Kidney (tissue), 14 donors: ENCODE results near the gene MCTS1. TPM values are rescaled to one million over a fixed set of nuclear protein-coding genes. Genes with fewer than 3 reads are reported as not detected.
"Not testable (repeated sequence)": the region's sequence is repeated elsewhere in the genome, so short reads cannot be mapped to it uniquely, and the experiment has no call there.

Source experiments
- DNase-seq, 5 donors: peaks; one replicate each; pipeline ENCODE4 v3.0.0-alpha.2; 2013 to 2020
- FAIRE-seq: peaks from 2 replicates; lab custom pipeline; 2012; peaks lifted over from hg19 to GRCh38; lab: Jason Lieb, UNC
- H3K27ac ChIP-seq, 2 donors: one replicate each; pipeline ENCODE4 v1.7.0; 2013; ENCODE audit warnings: low read depth in 2 of 2, low read length in 2 of 2, inconsistent platforms in 1 of 2
- H3K27me3 ChIP-seq: one replicate; pipeline ENCODE4 v1.7.1; 2013; ENCODE audit warnings: low read length, inconsistent platforms; ENCODE audit not compliant: control insufficient read depth, insufficient read depth
- H3K36me3 ChIP-seq, 3 donors: one replicate each; pipeline versions ENCODE4 v1.7.0 to v1.7.1; 2013; ENCODE audit warnings: low read length in 3 of 3, control low read depth in 1 of 3, inconsistent platforms in 1 of 3; ENCODE audit not compliant: insufficient read depth in 3 of 3, control insufficient read depth in 2 of 3
- H3K4me1 ChIP-seq, 3 donors: one replicate each; pipeline versions ENCODE4 v1.7.0 to v1.7.1; 2013; ENCODE audit warnings: low read length in 3 of 3, inconsistent platforms in 1 of 3, low read depth in 1 of 3; ENCODE audit not compliant: control insufficient read depth in 2 of 3, insufficient read depth in 2 of 3
- H3K4me3 ChIP-seq, 3 donors: one replicate each; pipeline versions ENCODE4 v1.7.0 to v1.8.1; 2013; ENCODE audit warnings: low read length in 3 of 3, control low read depth in 1 of 3, inconsistent platforms in 1 of 3
- H3K9ac ChIP-seq, 3 donors: one replicate each; pipeline versions ENCODE4 v1.7.0 to v1.7.1; 2013; ENCODE audit warnings: low read length in 3 of 3, control low read depth in 1 of 3, inconsistent platforms in 1 of 3
- H3K9me3 ChIP-seq, 3 donors: one replicate each; pipeline versions ENCODE4 v1.7.0 to v1.7.1; 2013; ENCODE audit warnings: low read length in 3 of 3, control low read depth in 1 of 3, inconsistent platforms in 1 of 3; ENCODE audit not compliant: control insufficient read depth in 2 of 3, insufficient read depth in 1 of 3
- intact Hi-C: fragments of 100-400 bp; cut with DNase I; formaldehyde crosslinking; loops from one replicate; pipeline ENCODE4 v1.11.1; 2022
- polyA plus RNA-seq: library from polyadenylated mRNA; stranded (reverse); fragments of 350-450 nt; fragmentation: Illumina TruSeq; extraction: RNeasy Lipid Tissue Mini Kit (QIAGEN cat#74804); gene quantifications from one replicate; pipeline ENCODE4 v1.2.3, GENCODE V29; 2014; ENCODE audit warnings: low read depth, low replicate concordance; ENCODE audit not compliant: insufficient read depth
- total RNA-seq: library from RNA; stranded (reverse); fragmentation: NEBNext Ultra II Directional; extraction: Animal tissue kit (Norgen Biotek cat#: 25700); gene quantifications from one replicate; pipeline ENCODE4 v1.2.1, GENCODE V29; 2021
- TF ChIP-seq, protein P1 (sequence below): IDR thresholded peaks from 3 replicates; pipeline ENCODE4 v1.5.1; 2012; ENCODE audit warnings: mild to moderate bottlenecking, moderate library complexity, borderline replicate concordance; ENCODE audit not compliant: insufficient read depth; ENCODE audit errors: extremely low read depth
- donor health status: control.
- donor health status: control.
- donor health status: control.
- donor health status: control.
- donor health status: control.
- donor health status: DM: yes; HTN: yes; CAD: no.
- donor health status: Normal renal cell carcinoma (clear cell type).

The MCTS1 gene
- total and polyA plus RNA-seq, 2 donors from 2014 or later: 30.6 to 73.7 TPM

DNA sequence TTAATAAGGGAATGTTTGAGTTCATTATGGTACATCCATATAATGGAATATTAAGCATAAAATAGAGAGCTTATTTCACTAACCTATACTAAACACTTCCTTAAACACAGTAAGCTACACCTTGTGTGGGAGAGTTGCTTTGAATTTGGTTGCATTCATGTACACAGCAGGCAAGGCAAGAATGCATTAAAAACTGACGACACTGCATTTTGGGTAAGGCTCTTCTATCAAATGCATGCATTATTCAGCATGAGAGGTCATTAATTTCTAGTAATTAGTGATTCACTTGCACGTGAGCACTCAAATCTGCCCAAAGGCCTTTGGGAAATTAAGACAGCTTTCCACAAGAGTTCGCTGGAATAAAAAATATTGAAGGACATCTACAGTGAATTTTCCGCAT, 34.7 kb downstream of the MCTS1 start:
- no peaks in the 10 kb centered on the region for H3K4me1 ChIP-seq
- no peaks in the 10 kb centered on the region for H3K27me3 ChIP-seq
- no peaks in the 10 kb centered on the region for H3K36me3 ChIP-seq
- FAIRE-seq (no peak), DNase-seq (no peak)
- TF ChIP-seq, protein P1, sequence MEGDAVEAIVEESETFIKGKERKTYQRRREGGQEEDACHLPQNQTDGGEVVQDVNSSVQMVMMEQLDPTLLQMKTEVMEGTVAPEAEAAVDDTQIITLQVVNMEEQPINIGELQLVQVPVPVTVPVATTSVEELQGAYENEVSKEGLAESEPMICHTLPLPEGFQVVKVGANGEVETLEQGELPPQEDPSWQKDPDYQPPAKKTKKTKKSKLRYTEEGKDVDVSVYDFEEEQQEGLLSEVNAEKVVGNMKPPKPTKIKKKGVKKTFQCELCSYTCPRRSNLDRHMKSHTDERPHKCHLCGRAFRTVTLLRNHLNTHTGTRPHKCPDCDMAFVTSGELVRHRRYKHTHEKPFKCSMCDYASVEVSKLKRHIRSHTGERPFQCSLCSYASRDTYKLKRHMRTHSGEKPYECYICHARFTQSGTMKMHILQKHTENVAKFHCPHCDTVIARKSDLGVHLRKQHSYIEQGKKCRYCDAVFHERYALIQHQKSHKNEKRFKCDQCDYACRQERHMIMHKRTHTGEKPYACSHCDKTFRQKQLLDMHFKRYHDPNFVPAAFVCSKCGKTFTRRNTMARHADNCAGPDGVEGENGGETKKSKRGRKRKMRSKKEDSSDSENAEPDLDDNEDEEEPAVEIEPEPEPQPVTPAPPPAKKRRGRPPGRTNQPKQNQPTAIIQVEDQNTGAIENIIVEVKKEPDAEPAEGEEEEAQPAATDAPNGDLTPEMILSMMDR: no peak
- H3K4me3 ChIP-seq: no peak overlapping the region
- H3K27ac ChIP-seq: no peak overlapping the region
- H3K9ac ChIP-seq: no peak overlapping the region
- intact Hi-C loops: no loop called here
- no peaks in the 10 kb centered on the region for H3K9me3 ChIP-seq

DNA sequence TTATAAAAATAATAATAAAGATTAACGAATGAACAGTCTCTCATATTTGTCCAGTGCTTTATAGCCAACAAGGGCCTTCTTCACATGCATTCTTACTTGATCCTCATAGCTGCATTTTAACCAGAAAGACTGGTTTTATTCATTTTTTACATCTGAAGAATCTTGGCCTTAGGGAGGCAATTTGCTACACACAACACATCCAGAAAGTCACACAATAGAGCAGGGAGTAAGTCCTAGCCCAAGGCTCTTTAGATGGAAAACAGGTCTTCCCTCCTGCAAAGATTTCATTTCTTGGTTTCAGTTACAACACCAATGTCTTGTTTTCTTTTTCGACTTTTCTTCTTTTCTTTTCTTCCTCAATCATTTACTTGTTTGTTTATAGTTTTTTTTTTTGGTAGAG, 39.0 kb downstream of the MCTS1 start:
- no peak for DNase-seq
- no peak for FAIRE-seq
- TF ChIP-seq, protein P1: no peak
- intact Hi-C loops: no loop called here
- no peak overlapping the region for H3K9ac ChIP-seq
- no peaks in the 10 kb centered on the region for H3K9me3 ChIP-seq
- no peak overlapping the region for H3K4me3 ChIP-seq
- H3K27ac ChIP-seq: no peak overlapping the region
- H3K27me3 ChIP-seq: no peaks in the 10 kb centered on the region
- no peaks in the 10 kb centered on the region for H3K36me3 ChIP-seq
- no peaks in the 10 kb centered on the region for H3K4me1 ChIP-seq

GRCh38 chrX:120647127-120647526, 43.2 kb downstream of the MCTS1 start:
- intact Hi-C loops: no loop called here
- Histone ChIP-seq H3K36me3 (no peaks in the 10 kb centered on the region), H3K4me3 (no peak overlapping the region), H3K9me3 (no peaks in the 10 kb centered on the region), H3K9ac (no peak overlapping the region), H3K27me3 (no peaks in the 10 kb centered on the region), H3K27ac (no peak overlapping the region), H3K4me1 (no peaks in the 10 kb centered on the region)
- DNase-seq: no peak
- TF ChIP-seq, protein P1: no peak
- FAIRE-seq: no peak

- H3K9me3 ChIP-seq, H3K9ac ChIP-seq, H3K4me1 ChIP-seq, H3K27me3 ChIP-seq, H3K36me3 ChIP-seq, DNase-seq, H3K4me3 ChIP-seq, intact Hi-C loops, H3K27ac ChIP-seq, FAIRE-seq: not testable (repeated sequence)
Observed at GRCh38 chrX:120652256-120652655, 48.4 kb downstream of the MCTS1 start.
